Measurements from ENCODE around the gene SLC24A4. TPM values are rescaled to one million over a fixed set of nuclear protein-coding genes. Genes with fewer than 3 reads are reported as not detected.

SLC24A4 gene
- total RNA-seq, 1 donor from 2014 or later = not detected

Other genes starting within 250 kb of the SLC24A4 start
- 32.4 to 33.6 TPM (median 33.5 TPM) in 3 replicates for gene ATXN3, start 216.6 kb upstream of the SLC24A4 start, total RNA-seq
- gene NDUFB1, start 201.5 kb upstream of the SLC24A4 start, total RNA-seq = 97.4 to 103 TPM (median 97.9 TPM) in 3 replicates
- gene CPSF2, start 201.2 kb upstream of the SLC24A4 start, total RNA-seq = 58.1 to 60.7 TPM (median 58.9 TPM) in 3 replicates
- gene RIN3, start 190.6 kb downstream of the SLC24A4 start, total RNA-seq = 16.4 to 19.9 TPM (median 16.8 TPM) in 3 replicates